ENCODE measurements around the gene CFAP97.
"Not testable (repeated sequence)": the region's sequence is repeated elsewhere in the genome, so short reads cannot be mapped to it uniquely, and the experiment has no call there.

The CFAP97 gene

GRCh38 chr4:185203486-185204237 lies at the start of gene CFAP97:
TSS of gene CFAP97 (minus strand) at chr4:185204000. CDS start at chr4:185191196, 12,804 bp downstream.
- DNase-seq (ENCODE audit: low spot score): no peak

- no peak for DNase-seq (ENCODE audit: low spot score)
Measured at GRCh38 chr4:185249105-185249504, 45.3 kb upstream of the CFAP97 start.

GRCh38 chr4:185248393-185249039 lies 44.7 kb upstream of the CFAP97 start:
- DNase-seq (ENCODE audit: low spot score): no peak

- DNase-seq (ENCODE audit: low spot score): no peak
Measured at GRCh38 chr4:185247151-185247550, 43.4 kb upstream of the CFAP97 start.

- DNase-seq (ENCODE audit: low spot score): no peak
Measured at GRCh38 chr4:185246453-185246852, 42.7 kb upstream of the CFAP97 start.

GRCh38 chr4:185244763-185245162 lies 41.0 kb upstream of the CFAP97 start:
- DNase-seq (ENCODE audit: low spot score): no peak

- DNase-seq (ENCODE audit: low spot score): no peak
Measured at GRCh38 chr4:185243879-185244278, 40.1 kb upstream of the CFAP97 start.

GRCh38 chr4:185242749-185243533 lies 39.1 kb upstream of the CFAP97 start:
- DNase-seq (ENCODE audit: low spot score): no peak

GRCh38 chr4:185240486-185240885 lies 36.7 kb upstream of the CFAP97 start:
- not testable (repeated sequence) for DNase-seq (ENCODE audit: low spot score)

- DNase-seq (ENCODE audit: low spot score): no peak
Measured at GRCh38 chr4:185238750-185239149, 35.0 kb upstream of the CFAP97 start.

GRCh38 chr4:185238215-185238681 lies 34.4 kb upstream of the CFAP97 start:
- DNase-seq (ENCODE audit: low spot score): no peak

GRCh38 chr4:185237175-185237574 lies 33.4 kb upstream of the CFAP97 start:
- no peak for DNase-seq (ENCODE audit: low spot score)

- DNase-seq (ENCODE audit: low spot score): peak; percentile 13
Measured at GRCh38 chr4:185235843-185236503, 32.2 kb upstream of the CFAP97 start.

- DNase-seq (ENCODE audit: low spot score): no peak
Measured at GRCh38 chr4:185235119-185235842, 31.5 kb upstream of the CFAP97 start.

GRCh38 chr4:185232370-185232769 lies 28.6 kb upstream of the CFAP97 start:
- DNase-seq (ENCODE audit: low spot score): no peak

GRCh38 chr4:185229021-185229818 lies 25.4 kb upstream of the CFAP97 start:
- no peak for DNase-seq (ENCODE audit: low spot score)

- no peak for DNase-seq (ENCODE audit: low spot score)
Measured at GRCh38 chr4:185227713-185228278, 24.0 kb upstream of the CFAP97 start.

- no peak for DNase-seq (ENCODE audit: low spot score)
Measured at GRCh38 chr4:185227131-185227551, 23.3 kb upstream of the CFAP97 start.

GRCh38 chr4:185225940-185226339 lies 22.1 kb upstream of the CFAP97 start:
- no peak for DNase-seq (ENCODE audit: low spot score)

GRCh38 chr4:185224597-185224996 lies 20.8 kb upstream of the CFAP97 start:
- no peak for DNase-seq (ENCODE audit: low spot score)

All from HuH-7.5 (cell line).